Activated T-cell treated with anti-CD3 and anti-CD28 coated beads, Interleukin-2, amount 50 U/mL, for 24 hours (primary cell): ENCODE data around the gene ZNF888.
"Not testable (repeated sequence)": the region's sequence is repeated elsewhere in the genome, so short reads cannot be mapped to it uniquely, and the experiment has no call there.

Experiments
- DNase-seq: peaks from one replicate; pipeline ENCODE4 v3.0.0-alpha.2; 2020
- H3K27ac Mint-ChIP-seq: 2 replicates; pipeline ENCODE4 v1.8.0; 2020; ENCODE audit warnings: mild to moderate bottlenecking, mixed read lengths
- H3K27me3 Mint-ChIP-seq: 2 replicates; pipeline ENCODE4 v1.8.0; 2020; ENCODE audit warnings: mixed read lengths
- H3K36me3 Mint-ChIP-seq: 2 replicates; pipeline ENCODE4 v1.8.0; 2020; ENCODE audit warnings: low read depth, mixed read lengths
- H3K4me1 Mint-ChIP-seq: 2 replicates; pipeline ENCODE4 v1.8.0; 2020; ENCODE audit warnings: low read depth, mixed read lengths
- H3K4me3 Mint-ChIP-seq: 2 replicates; pipeline ENCODE4 v1.8.0; 2020; ENCODE audit warnings: mild to moderate bottlenecking, moderate library complexity, mixed read lengths
- H3K9me3 Mint-ChIP-seq: 2 replicates; pipeline ENCODE4 v1.8.0; 2020; ENCODE audit warnings: mixed read lengths

Gene ZNF888

DNA sequence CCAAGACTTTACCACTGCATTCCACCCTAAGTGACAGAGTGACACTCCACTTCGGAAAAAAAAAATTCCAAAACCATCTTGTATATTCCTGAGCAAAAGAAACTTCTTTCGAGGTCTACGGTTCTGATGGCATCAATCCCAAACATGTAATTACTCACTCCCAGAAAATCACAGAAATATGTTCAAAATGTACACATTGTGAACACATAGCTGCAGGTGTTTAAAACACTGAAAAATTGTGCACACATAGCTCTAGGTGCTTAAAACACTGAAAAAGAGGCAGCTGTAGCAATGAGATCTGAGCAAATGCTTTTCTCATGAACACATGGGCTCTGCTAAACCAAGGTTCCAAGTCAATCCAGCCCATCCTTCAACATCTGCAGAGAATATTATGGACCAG lies 51.8 kb downstream of the ZNF888 start:
- peaks cover 52% of the 10 kb centered on the region for H3K9me3 Mint-ChIP-seq
- DNase-seq = no peak
- H3K27ac Mint-ChIP-seq = no peak overlapping the region
- no peak overlapping the region for H3K4me3 Mint-ChIP-seq
- no peaks in the 10 kb centered on the region for H3K4me1 Mint-ChIP-seq
- peaks cover 52% of the 10 kb centered on the region for H3K36me3 Mint-ChIP-seq
- H3K27me3 Mint-ChIP-seq = no peaks in the 10 kb centered on the region

DNA sequence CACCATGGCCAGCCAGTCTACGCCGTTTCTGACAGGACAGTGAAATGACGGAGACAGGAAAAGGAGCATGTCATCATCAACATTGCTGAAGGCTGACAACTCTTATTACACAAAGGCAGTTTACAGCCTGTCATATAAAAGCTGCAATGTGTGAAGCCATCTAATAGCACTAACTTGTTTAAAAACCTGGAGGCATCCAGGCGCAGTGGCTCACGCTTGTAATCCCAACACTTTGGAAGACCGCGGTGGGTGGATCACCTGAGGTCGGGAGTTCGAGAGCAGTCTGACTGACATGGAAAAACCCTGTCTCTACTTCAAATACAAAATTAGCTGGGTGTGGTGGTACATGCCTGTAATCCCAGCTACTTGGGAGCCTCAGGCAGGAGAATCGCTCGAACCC lies 55.2 kb downstream of the ZNF888 start:
- H3K27me3 Mint-ChIP-seq = not testable (repeated sequence)

DNA sequence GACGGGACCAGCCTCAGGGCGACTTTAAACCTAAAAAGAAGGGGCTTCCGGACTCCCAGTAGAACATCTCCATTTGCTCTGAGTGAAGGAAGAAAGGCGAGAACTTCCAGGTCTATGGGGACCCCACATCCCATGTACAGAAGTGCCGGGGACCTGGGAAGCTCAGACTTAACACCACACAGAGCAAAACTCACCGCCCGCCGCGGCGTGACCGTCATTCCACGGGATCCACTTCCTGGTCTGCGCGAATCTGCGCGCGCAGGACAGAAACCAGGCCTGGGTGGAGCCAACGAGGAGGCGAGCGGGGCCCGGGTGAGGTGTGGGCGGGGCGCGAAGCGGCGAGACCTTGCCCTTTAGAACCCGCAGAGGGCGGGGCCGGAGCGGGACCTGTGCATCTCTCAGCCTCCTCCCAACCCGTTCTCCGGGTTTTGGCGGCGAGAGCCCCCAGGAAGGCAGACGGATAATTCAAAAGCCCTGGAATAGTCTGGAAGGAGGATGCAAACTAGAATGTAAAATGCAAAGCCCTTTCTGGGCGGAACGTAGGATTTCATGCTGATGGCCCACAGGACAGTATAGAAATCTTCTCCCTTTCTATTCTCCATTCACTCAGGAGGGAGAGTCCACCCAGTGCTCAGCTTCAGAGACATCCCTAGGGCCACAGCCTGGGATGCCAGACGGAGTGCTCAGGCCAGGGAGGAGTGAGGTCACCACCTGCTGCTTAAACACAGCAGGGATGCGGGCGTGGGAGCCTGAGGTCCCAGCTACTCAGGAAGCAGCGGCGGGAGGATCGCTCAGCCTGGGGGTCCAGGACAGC lies 65.6 kb downstream of the ZNF888 start, which contains the start of gene ZNF468:
Gene ZNF468 (minus strand): TSS at position 242 of the 814 bp plus-strand sequence. CDS start 3,347 bp downstream, outside the sequence.
- H3K36me3 Mint-ChIP-seq = peaks cover 53% of the 10 kb centered on the region

More for the DNA sequence above, 55.2 kb downstream of the ZNF888 start:
- not testable (repeated sequence) for H3K27ac Mint-ChIP-seq, H3K4me3 Mint-ChIP-seq, H3K4me1 Mint-ChIP-seq, DNase-seq
- Mint-ChIP-seq H3K36me3 (peaks cover 31% of the 10 kb centered on the region), H3K9me3 (peaks cover 32% of the 10 kb centered on the region)

DNA sequence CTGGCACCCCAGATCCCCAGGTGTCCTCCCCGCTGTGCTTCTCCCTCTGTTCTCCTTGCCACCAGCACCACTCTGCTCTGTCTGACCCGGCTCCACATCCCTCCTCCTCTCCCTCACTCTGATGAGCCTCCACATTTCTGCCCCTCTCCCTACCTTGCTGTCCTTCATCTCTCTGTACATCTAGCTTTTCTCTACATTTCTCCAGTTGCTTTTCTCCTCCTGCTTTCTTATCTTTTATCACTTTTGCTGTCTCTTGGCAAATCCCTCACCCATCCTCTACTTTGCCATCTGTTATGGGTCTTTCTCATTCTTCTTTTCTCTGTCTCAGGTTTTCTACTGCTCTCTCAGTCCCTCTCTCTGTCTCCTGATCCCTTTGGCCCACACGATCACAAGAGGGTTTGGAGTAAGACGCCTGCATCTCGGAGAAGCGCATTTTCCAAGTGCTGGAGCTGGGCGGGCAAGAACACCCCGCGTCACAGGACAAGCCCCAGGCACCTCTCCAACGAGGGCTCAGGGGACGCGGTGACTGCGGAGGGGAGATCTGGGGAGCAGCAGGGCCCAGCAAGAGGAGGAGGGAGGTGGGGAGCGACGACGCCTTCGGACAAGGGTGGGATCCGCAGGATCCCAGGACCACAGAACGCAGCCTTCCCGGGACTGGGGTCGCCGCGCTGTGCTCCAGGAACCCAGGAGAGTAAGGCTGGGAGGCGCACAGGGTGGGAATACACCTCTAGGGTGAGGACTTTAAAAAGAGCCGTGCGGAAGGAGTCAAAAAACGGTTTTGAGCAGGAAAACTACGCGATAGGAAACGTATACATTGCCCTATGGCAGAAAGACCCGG lies 66.5 kb downstream of the ZNF888 start:
- not testable (repeated sequence) for DNase-seq, H3K27me3 Mint-ChIP-seq
- Mint-ChIP-seq H3K36me3 (peaks cover 61% of the 10 kb centered on the region), H3K4me1 (peaks cover 23% of the 10 kb centered on the region), H3K27ac (peak overlapping the region; percentile 94), H3K9me3 (peaks cover 13% of the 10 kb centered on the region), H3K4me3 (peak overlapping the region; percentile 90)

More for the DNA sequence above, 65.6 kb downstream of the ZNF888 start, which contains the start of gene ZNF468:
- peaks cover 23% of the 10 kb centered on the region for H3K4me1 Mint-ChIP-seq
- H3K9me3 Mint-ChIP-seq = peaks cover 16% of the 10 kb centered on the region
- H3K4me3 Mint-ChIP-seq = peak within 1 kb of the TSS; percentile 90
- H3K27ac Mint-ChIP-seq = peak within 1 kb of the TSS; percentile 94
- not testable (repeated sequence) for H3K27me3 Mint-ChIP-seq
- peak; percentile 82 for DNase-seq
